Parathyroid adenoma (tissue), 2 donors: ENCODE measurements around the gene XYLT1.

Experiments
- H2AFZ ChIP-seq: fragments of 300-600 bp; sonication (generic); one replicate; pipeline ENCODE4 v1.7.0; 2017; ENCODE audit warnings: antibody characterized with exemption, mild to moderate bottlenecking
- H3K27ac ChIP-seq: fragments of 300-600 bp; sonication (generic); one replicate; pipeline ENCODE4 v1.7.0; 2017
- H3K27me3 ChIP-seq: fragments of 300-600 bp; sonication (generic); one replicate; pipeline ENCODE4 v1.7.0; 2017; ENCODE audit warnings: low read length; ENCODE audit not compliant: control insufficient read depth, insufficient read depth
- H3K36me3 ChIP-seq: fragments of 300-600 bp; sonication (generic); one replicate; pipeline ENCODE4 v1.7.0; 2017; ENCODE audit warnings: low read length; ENCODE audit not compliant: control insufficient read depth, insufficient read depth
- H3K4me1 ChIP-seq: fragments of 300-600 bp; sonication (generic); one replicate; pipeline ENCODE4 v1.7.0; 2017; ENCODE audit warnings: control low read depth
- H3K4me2 ChIP-seq: fragments of 300-600 bp; sonication (generic); one replicate; pipeline ENCODE4 v1.7.0; 2017; ENCODE audit warnings: low read length
- H3K4me3 ChIP-seq: fragments of 300-600 bp; sonication (generic); one replicate; pipeline ENCODE4 v1.7.0; 2017; ENCODE audit warnings: low read depth, low read length
- H3K79me2 ChIP-seq: fragments of 300-600 bp; sonication (generic); one replicate; pipeline ENCODE4 v1.7.0; 2017; ENCODE audit warnings: control low read depth
- H3K9ac ChIP-seq: fragments of 300-600 bp; sonication (generic); one replicate; pipeline ENCODE4 v1.7.0; 2017; ENCODE audit warnings: mild to moderate bottlenecking
- H3K9me3 ChIP-seq: fragments of 300-600 bp; sonication (generic); one replicate; pipeline ENCODE4 v1.7.0; 2017; ENCODE audit warnings: low read length; ENCODE audit not compliant: control insufficient read depth
- CTCF ChIP-seq: fragments of 300-600 bp; sonication (generic); IDR thresholded peaks from one replicate; pipeline ENCODE4 v1.7.0; 2017; ENCODE audit warnings: antibody characterized with exemption, mild to moderate bottlenecking
- donor health status: primary hyperparathyroidism.

XYLT1 gene

GRCh38 chr16:17224350-17224749, 246.4 kb downstream of the XYLT1 start:
- Histone ChIP-seq H3K9me3 (no peaks in the 10 kb centered on the region), H3K27ac (no peak overlapping the region), H2AFZ (no peak overlapping the region), H3K4me1 (peaks cover 3% of the 10 kb centered on the region), H3K4me2 (no peak overlapping the region), H3K4me3 (no peak overlapping the region), H3K9ac (no peak overlapping the region), H3K36me3 (no peaks in the 10 kb centered on the region), H3K79me2 (no peaks in the 10 kb centered on the region), H3K27me3 (no peaks in the 10 kb centered on the region)
- no peak for TF ChIP-seq CTCF

GRCh38 chr16:17223576-17223975, 247.2 kb downstream of the XYLT1 start:
- Histone ChIP-seq H3K4me3 (no peak overlapping the region), H3K9ac (no peak overlapping the region), H3K4me2 (no peak overlapping the region), H3K27me3 (no peaks in the 10 kb centered on the region), H3K9me3 (no peaks in the 10 kb centered on the region), H3K79me2 (no peaks in the 10 kb centered on the region), H3K27ac (no peak overlapping the region), H2AFZ (no peak overlapping the region), H3K36me3 (no peaks in the 10 kb centered on the region), H3K4me1 (no peaks in the 10 kb centered on the region)
- no peak for TF ChIP-seq CTCF

GRCh38 chr16:17222871-17223401, 247.8 kb downstream of the XYLT1 start:
- no peaks in the 10 kb centered on the region for H3K36me3 ChIP-seq
- H3K4me3 ChIP-seq: no peak overlapping the region
- no peak overlapping the region for H3K9ac ChIP-seq
- no peak overlapping the region for H2AFZ ChIP-seq
- H3K4me2 ChIP-seq: no peak overlapping the region
- H3K4me1 ChIP-seq: no peaks in the 10 kb centered on the region
- no peak overlapping the region for H3K27ac ChIP-seq
- no peaks in the 10 kb centered on the region for H3K9me3 ChIP-seq
- TF ChIP-seq CTCF: no peak
- H3K27me3 ChIP-seq: no peaks in the 10 kb centered on the region
- H3K79me2 ChIP-seq: no peaks in the 10 kb centered on the region

GRCh38 chr16:17219991-17220390, 250.8 kb downstream of the XYLT1 start:
- Histone ChIP-seq H3K9me3 (no peaks in the 10 kb centered on the region), H3K27ac (no peak overlapping the region), H3K9ac (no peak overlapping the region), H3K27me3 (no peaks in the 10 kb centered on the region), H3K4me3 (no peak overlapping the region), H3K4me1 (no peaks in the 10 kb centered on the region), H2AFZ (no peak overlapping the region), H3K4me2 (no peak overlapping the region), H3K79me2 (no peaks in the 10 kb centered on the region), H3K36me3 (no peaks in the 10 kb centered on the region)
- no peak for TF ChIP-seq CTCF

GRCh38 chr16:17215936-17216335, 254.8 kb downstream of the XYLT1 start:
- Histone ChIP-seq H3K4me3 (no peak overlapping the region), H2AFZ (no peak overlapping the region), H3K9me3 (no peaks in the 10 kb centered on the region), H3K79me2 (no peaks in the 10 kb centered on the region), H3K27ac (no peak overlapping the region), H3K9ac (no peak overlapping the region), H3K4me2 (no peak overlapping the region), H3K4me1 (no peaks in the 10 kb centered on the region), H3K36me3 (no peaks in the 10 kb centered on the region), H3K27me3 (no peaks in the 10 kb centered on the region)
- no peak for TF ChIP-seq CTCF
